Measurements from ENCODE around the gene CELSR1. TPM values are rescaled to one million over a fixed set of nuclear protein-coding genes. Genes with fewer than 3 reads are reported as not detected.

CELSR1 gene
- total RNA-seq, 1 donor from 2014 or later: 0.27 TPM

GRCh38 chr22:46394622-46395021 lies 142.8 kb downstream of the CELSR1 start:
- no peaks in the 10 kb centered on the region for H3K4me1 Mint-ChIP-seq (ENCODE audit: low read depth, unreplicated experiment)
- peaks cover 12% of the 10 kb centered on the region for H3K27me3 Mint-ChIP-seq (ENCODE audit: unreplicated experiment)
- TF ChIP-seq CTCF (IDR thresholded peaks at IDR 0.05; ENCODE audit: partially characterized antibody, unreplicated experiment): no peak
- no peaks in the 10 kb centered on the region for H3K36me3 Mint-ChIP-seq (ENCODE audit: unreplicated experiment)
- H3K27ac Mint-ChIP-seq (ENCODE audit: unreplicated experiment): no peak overlapping the region
- no peak for DNase-seq
- H3K9me3 Mint-ChIP-seq (ENCODE audit: unreplicated experiment): peaks cover 10% of the 10 kb centered on the region
- no peak overlapping the region for H3K4me3 Mint-ChIP-seq (ENCODE audit: unreplicated experiment)

- Mint-ChIP-seq H3K27me3 (ENCODE audit: unreplicated experiment) (peaks cover 12% of the 10 kb centered on the region), H3K9me3 (ENCODE audit: unreplicated experiment) (peaks cover 10% of the 10 kb centered on the region), H3K27ac (ENCODE audit: unreplicated experiment) (no peak overlapping the region), H3K36me3 (ENCODE audit: unreplicated experiment) (no peaks in the 10 kb centered on the region), H3K4me1 (ENCODE audit: low read depth, unreplicated experiment) (no peaks in the 10 kb centered on the region), H3K4me3 (ENCODE audit: unreplicated experiment) (no peak overlapping the region)
- no peak for DNase-seq
- TF ChIP-seq CTCF (IDR thresholded peaks at IDR 0.05; ENCODE audit: partially characterized antibody, unreplicated experiment): no peak
Observed at GRCh38 chr22:46393873-46394272, 143.5 kb downstream of the CELSR1 start.

- no peak for DNase-seq
- peaks cover 10% of the 10 kb centered on the region for H3K9me3 Mint-ChIP-seq (ENCODE audit: unreplicated experiment)
- no peaks in the 10 kb centered on the region for H3K36me3 Mint-ChIP-seq (ENCODE audit: unreplicated experiment)
- H3K27ac Mint-ChIP-seq (ENCODE audit: unreplicated experiment): no peak overlapping the region
- H3K27me3 Mint-ChIP-seq (ENCODE audit: unreplicated experiment): peaks cover 8% of the 10 kb centered on the region
- no peak overlapping the region for H3K4me3 Mint-ChIP-seq (ENCODE audit: unreplicated experiment)
- no peak for TF ChIP-seq CTCF (IDR thresholded peaks at IDR 0.05; ENCODE audit: partially characterized antibody, unreplicated experiment)
- H3K4me1 Mint-ChIP-seq (ENCODE audit: low read depth, unreplicated experiment): no peaks in the 10 kb centered on the region
Observed at GRCh38 chr22:46392137-46392844, 145.1 kb downstream of the CELSR1 start.

GRCh38 chr22:46391486-46392136 lies 145.8 kb downstream of the CELSR1 start:
- no peak overlapping the region for H3K27ac Mint-ChIP-seq (ENCODE audit: unreplicated experiment)
- no peak for TF ChIP-seq CTCF (IDR thresholded peaks at IDR 0.05; ENCODE audit: partially characterized antibody, unreplicated experiment)
- no peaks in the 10 kb centered on the region for H3K36me3 Mint-ChIP-seq (ENCODE audit: unreplicated experiment)
- H3K4me3 Mint-ChIP-seq (ENCODE audit: unreplicated experiment): no peak overlapping the region
- H3K9me3 Mint-ChIP-seq (ENCODE audit: unreplicated experiment): peaks cover 10% of the 10 kb centered on the region
- H3K4me1 Mint-ChIP-seq (ENCODE audit: low read depth, unreplicated experiment): no peaks in the 10 kb centered on the region
- H3K27me3 Mint-ChIP-seq (ENCODE audit: unreplicated experiment): peaks cover 5% of the 10 kb centered on the region
- DNase-seq: no peak

GRCh38 chr22:46390652-46391301 lies 146.6 kb downstream of the CELSR1 start:
- H3K27ac Mint-ChIP-seq (ENCODE audit: unreplicated experiment): no peak overlapping the region
- H3K36me3 Mint-ChIP-seq (ENCODE audit: unreplicated experiment): no peaks in the 10 kb centered on the region
- no peaks in the 10 kb centered on the region for H3K4me1 Mint-ChIP-seq (ENCODE audit: low read depth, unreplicated experiment)
- H3K27me3 Mint-ChIP-seq (ENCODE audit: unreplicated experiment): peaks cover 5% of the 10 kb centered on the region
- no peak for TF ChIP-seq CTCF (IDR thresholded peaks at IDR 0.05; ENCODE audit: partially characterized antibody, unreplicated experiment)
- peaks cover 10% of the 10 kb centered on the region for H3K9me3 Mint-ChIP-seq (ENCODE audit: unreplicated experiment)
- H3K4me3 Mint-ChIP-seq (ENCODE audit: unreplicated experiment): no peak overlapping the region
- DNase-seq: no peak

Data from glutamatergic neuron (in vitro differentiated cells).